ENCODE results near the gene GPR135.

GPR135 gene

DNA sequence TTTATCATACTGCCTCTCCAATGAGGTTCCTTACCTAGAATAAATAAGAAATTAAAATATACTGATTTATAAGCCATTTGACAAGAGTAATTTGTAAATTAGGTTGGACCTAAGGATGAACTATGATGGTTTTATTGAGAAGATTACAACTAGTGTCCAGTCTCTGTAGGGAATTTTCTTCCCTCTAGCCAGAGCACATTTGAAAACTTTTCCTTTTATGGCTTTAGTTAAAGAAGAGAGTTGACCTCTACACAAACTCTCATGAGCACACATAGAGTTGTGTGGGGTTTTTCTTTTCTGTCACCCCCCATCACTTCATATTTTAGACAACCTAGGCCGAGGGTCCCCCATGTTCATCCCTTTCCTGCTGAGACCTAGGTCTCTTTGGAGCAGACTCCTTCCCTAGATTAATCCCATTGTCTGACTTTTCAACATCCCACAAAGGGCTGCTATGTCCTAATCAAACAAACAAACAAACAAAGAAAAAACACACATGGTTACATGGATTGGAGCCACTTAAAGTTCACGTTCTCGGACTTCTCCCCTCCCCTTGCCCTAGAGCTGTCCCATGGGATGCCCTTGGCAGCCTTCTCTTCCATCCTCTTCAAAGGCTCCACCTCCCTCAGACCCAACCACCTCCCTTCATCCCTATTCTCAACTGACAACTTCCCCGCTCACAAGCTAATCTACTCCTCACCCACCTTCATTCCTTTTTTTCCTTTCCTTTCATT, 40.7 kb downstream of the GPR135 start:
- no peaks in the 10 kb centered on the region for H3K4me1 ChIP-seq (ENCODE audit: control insufficient read depth, insufficient read depth, low read length)
- H3K27me3 ChIP-seq (ENCODE audit: control insufficient read depth, insufficient read depth, low read length) = no peaks in the 10 kb centered on the region
- H3K36me3 ChIP-seq (ENCODE audit: control insufficient read depth, insufficient read depth, low read length) = no peaks in the 10 kb centered on the region
- H3K9me3 ChIP-seq (ENCODE audit: control insufficient read depth, insufficient read depth, low read length) = no peaks in the 10 kb centered on the region
- no peak for DNase-seq (ENCODE audit: low read depth, low spot score)
- no peak overlapping the region for H3K4me3 ChIP-seq (ENCODE audit: low read length)
- H3K27ac ChIP-seq (ENCODE audit: low read length) = no peak overlapping the region
- WGBS (ENCODE audit: insufficient coverage, insufficient read length) = 100% methylated on average over 1 of the region's 4 CpGs

DNA sequence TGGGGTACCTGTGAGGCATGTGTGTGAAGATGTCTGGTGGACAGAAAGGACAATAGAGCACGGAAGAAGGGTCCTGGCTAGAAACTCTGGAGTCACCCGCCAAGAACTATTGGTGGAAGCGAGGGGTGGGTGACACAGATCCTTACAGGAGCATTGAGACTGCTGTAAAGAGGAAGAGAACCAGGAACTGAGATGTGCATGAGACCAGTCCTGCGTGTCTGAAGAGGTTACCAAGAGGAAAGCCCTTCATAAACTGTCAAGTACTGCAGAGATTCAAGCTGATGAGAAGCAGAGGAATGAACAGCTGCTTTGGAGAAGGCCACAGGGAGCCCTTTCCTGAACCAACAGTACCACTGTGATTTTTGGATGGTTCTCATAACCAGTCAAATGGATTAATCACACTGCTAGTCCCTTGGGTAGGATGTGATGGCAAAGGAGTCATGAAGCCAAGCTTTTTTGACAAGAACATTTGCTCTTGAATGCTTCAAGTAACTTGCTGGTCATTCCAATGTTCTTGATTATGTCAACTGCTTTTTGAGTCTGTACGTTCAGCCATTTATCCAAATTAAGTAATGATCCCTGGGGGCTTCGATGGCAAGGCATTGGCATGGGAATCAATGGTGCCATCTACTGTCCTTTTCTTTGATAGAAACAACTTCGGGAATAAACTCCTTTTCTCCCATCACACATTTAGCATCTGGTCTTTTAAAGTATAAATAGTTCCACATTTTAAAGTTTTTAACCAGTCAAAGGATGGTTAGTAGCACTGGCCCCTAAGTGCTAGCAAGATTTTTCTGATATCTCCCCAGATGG, 42.9 kb downstream of the GPR135 start:
- H3K27me3 ChIP-seq (ENCODE audit: control insufficient read depth, insufficient read depth, low read length) = no peaks in the 10 kb centered on the region
- WGBS (ENCODE audit: insufficient coverage, insufficient read length) = no CpG with 5 or more reads among the region's 7 CpGs
- no peaks in the 10 kb centered on the region for H3K4me1 ChIP-seq (ENCODE audit: control insufficient read depth, insufficient read depth, low read length)
- no peaks in the 10 kb centered on the region for H3K9me3 ChIP-seq (ENCODE audit: control insufficient read depth, insufficient read depth, low read length)
- H3K36me3 ChIP-seq (ENCODE audit: control insufficient read depth, insufficient read depth, low read length) = no peaks in the 10 kb centered on the region
- H3K27ac ChIP-seq (ENCODE audit: low read length) = no peak overlapping the region
- no peak overlapping the region for H3K4me3 ChIP-seq (ENCODE audit: low read length)
- no peak for DNase-seq (ENCODE audit: low read depth, low spot score)

DNA sequence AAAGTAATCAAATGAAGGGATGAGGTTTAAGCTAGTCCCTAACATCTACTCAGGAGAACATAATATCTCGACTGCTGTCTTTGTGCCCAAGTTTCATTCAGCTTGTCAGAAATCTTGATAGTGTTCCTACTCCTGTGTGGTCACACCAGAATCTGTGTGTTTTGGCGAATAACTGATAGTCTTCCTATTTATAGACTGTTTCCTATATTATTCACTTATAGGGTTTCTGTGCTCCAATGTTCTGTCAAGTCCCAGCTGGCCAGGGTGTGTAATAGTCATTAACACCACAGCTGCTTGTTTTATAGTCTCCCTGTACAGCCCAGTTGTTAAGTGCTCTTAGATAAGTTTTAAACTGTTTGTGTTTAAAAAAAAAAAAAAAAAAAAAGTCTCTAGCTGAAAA, 45.9 kb downstream of the GPR135 start:
- no peaks in the 10 kb centered on the region for H3K9me3 ChIP-seq (ENCODE audit: control insufficient read depth, insufficient read depth, low read length)
- no peaks in the 10 kb centered on the region for H3K27me3 ChIP-seq (ENCODE audit: control insufficient read depth, insufficient read depth, low read length)
- H3K36me3 ChIP-seq (ENCODE audit: control insufficient read depth, insufficient read depth, low read length) = no peaks in the 10 kb centered on the region
- no peaks in the 10 kb centered on the region for H3K4me1 ChIP-seq (ENCODE audit: control insufficient read depth, insufficient read depth, low read length)
- no peak for DNase-seq (ENCODE audit: low read depth, low spot score)
- no CpG with 5 or more reads among the region's 2 CpGs for WGBS (ENCODE audit: insufficient coverage, insufficient read length)
- H3K4me3 ChIP-seq (ENCODE audit: low read length) = no peak overlapping the region
- H3K27ac ChIP-seq (ENCODE audit: low read length) = no peak overlapping the region

DNA sequence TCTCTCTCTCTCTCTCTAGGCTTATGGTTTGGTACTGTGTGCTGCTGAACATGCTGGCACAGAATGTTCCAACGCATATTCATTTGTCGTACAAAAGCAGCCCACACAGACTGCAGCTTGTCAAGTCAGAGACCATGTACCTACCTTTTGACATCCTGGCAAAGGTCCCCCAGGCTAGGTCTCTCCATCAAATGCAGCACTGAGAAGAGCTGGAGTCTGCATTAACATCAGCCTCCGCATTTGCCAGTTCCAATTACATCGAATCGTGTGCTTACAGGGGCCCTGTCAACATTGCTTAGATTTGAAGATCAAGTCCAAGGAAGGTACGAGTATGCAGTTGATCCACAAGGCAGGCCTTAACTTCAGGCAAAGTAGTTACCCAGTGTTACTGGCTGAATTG, 47.9 kb downstream of the GPR135 start:
- no peak for DNase-seq (ENCODE audit: low read depth, low spot score)
- no peaks in the 10 kb centered on the region for H3K36me3 ChIP-seq (ENCODE audit: control insufficient read depth, insufficient read depth, low read length)
- H3K27me3 ChIP-seq (ENCODE audit: control insufficient read depth, insufficient read depth, low read length) = no peaks in the 10 kb centered on the region
- H3K4me1 ChIP-seq (ENCODE audit: control insufficient read depth, insufficient read depth, low read length) = no peaks in the 10 kb centered on the region
- WGBS (ENCODE audit: insufficient coverage, insufficient read length) = no CpG with 5 or more reads among the region's 6 CpGs
- no peaks in the 10 kb centered on the region for H3K9me3 ChIP-seq (ENCODE audit: control insufficient read depth, insufficient read depth, low read length)
- H3K27ac ChIP-seq (ENCODE audit: low read length) = no peak overlapping the region
- no peak overlapping the region for H3K4me3 ChIP-seq (ENCODE audit: low read length)

DNA sequence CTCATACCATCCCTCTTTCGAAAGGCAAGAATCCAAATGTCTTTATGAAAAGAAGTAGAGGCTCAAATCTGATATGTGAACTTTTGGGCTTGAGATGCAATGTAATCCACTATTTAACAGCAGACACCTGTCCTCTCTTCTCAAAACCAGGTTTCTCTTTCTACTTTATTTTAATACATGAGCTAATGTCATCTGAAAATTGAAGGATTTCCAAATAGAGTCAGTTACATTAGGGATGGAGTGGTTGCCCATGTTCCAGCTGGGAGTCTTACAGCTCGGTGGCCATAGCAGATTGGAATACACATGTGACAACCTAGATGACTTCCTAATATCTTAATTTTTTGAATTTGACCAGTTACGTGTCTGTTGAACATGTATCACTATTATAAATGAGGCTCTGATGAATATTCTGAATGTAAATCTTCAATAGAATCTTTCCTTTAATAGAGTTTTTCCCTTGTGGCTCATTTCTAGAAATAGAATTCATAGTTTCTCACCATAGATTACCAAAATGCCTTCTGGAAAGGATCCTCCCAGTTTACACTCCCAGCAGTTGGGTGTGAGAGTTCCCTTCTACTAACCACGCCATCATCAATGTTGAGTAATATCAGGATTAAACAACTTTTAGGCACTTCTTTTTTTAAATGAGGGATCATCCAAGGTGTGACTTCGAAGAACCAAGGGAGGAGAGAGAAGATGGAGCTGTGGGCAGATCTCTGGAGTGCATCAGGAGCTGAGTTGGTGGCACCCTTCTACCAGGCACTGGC, 49.2 kb downstream of the GPR135 start:
- Histone ChIP-seq H3K9me3 (ENCODE audit: control insufficient read depth, insufficient read depth, low read length) (no peaks in the 10 kb centered on the region), H3K36me3 (ENCODE audit: control insufficient read depth, insufficient read depth, low read length) (no peaks in the 10 kb centered on the region), H3K27me3 (ENCODE audit: control insufficient read depth, insufficient read depth, low read length) (no peaks in the 10 kb centered on the region), H3K4me1 (ENCODE audit: control insufficient read depth, insufficient read depth, low read length) (no peaks in the 10 kb centered on the region), H3K27ac (ENCODE audit: low read length) (no peak overlapping the region), H3K4me3 (ENCODE audit: low read length) (no peak overlapping the region)
- no CpG with 5 or more reads among the region's 5 CpGs for WGBS (ENCODE audit: insufficient coverage, insufficient read length)
- no peak for DNase-seq (ENCODE audit: low read depth, low spot score)

All from iPS DF 6.9 (cell line).